ENCODE results near the gene GPC5. TPM values are rescaled to one million over a fixed set of nuclear protein-coding genes. Genes with fewer than 3 reads are reported as not detected.

GPC5 gene
- total RNA-seq, 1 experiment from 2014 or later = 0.50 TPM

- in situ Hi-C loops (cut with HindIII; ENCODE audit: low pct_unique_long_range_greater_than_20kb, low sequenced_read_pairs) = no loop called here
- no peak for DNase-seq (ENCODE audit: low read depth, low spot score)
Observed at GRCh38 chr13:92802776-92803175, 1404.4 kb downstream of the GPC5 start.

GRCh38 chr13:92804346-92804745, 1405.9 kb downstream of the GPC5 start:
- DNase-seq (ENCODE audit: low read depth, low spot score) = no peak

GRCh38 chr13:92804926-92805325, 1406.5 kb downstream of the GPC5 start:
- in situ Hi-C loops (cut with HindIII; ENCODE audit: low pct_unique_long_range_greater_than_20kb, low sequenced_read_pairs) = no loop called here
- no peak for DNase-seq (ENCODE audit: low read depth, low spot score)

More at GRCh38 chr13:92804346-92804745, 1405.9 kb downstream of the GPC5 start:
- in situ Hi-C loops (cut with HindIII; ENCODE audit: low pct_unique_long_range_greater_than_20kb, low sequenced_read_pairs) = no loop called here

GRCh38 chr13:92805766-92806165, 1407.3 kb downstream of the GPC5 start:
- in situ Hi-C loops (cut with HindIII; ENCODE audit: low pct_unique_long_range_greater_than_20kb, low sequenced_read_pairs) = no loop called here
- no peak for DNase-seq (ENCODE audit: low read depth, low spot score)

GRCh38 chr13:92806215-92806614, 1407.8 kb downstream of the GPC5 start:
- DNase-seq (ENCODE audit: low read depth, low spot score) = peak; percentile 20
- in situ Hi-C loops (cut with HindIII; ENCODE audit: low pct_unique_long_range_greater_than_20kb, low sequenced_read_pairs) = no loop called here

- in situ Hi-C loops (cut with HindIII; ENCODE audit: low pct_unique_long_range_greater_than_20kb, low sequenced_read_pairs) = no loop called here
- DNase-seq (ENCODE audit: low read depth, low spot score) = no peak
Observed at GRCh38 chr13:92807353-92807752, 1408.9 kb downstream of the GPC5 start.

- no peak for DNase-seq (ENCODE audit: low read depth, low spot score)
- in situ Hi-C loops (cut with HindIII; ENCODE audit: low pct_unique_long_range_greater_than_20kb, low sequenced_read_pairs) = no loop called here
Observed at GRCh38 chr13:92807966-92808365, 1409.5 kb downstream of the GPC5 start.

- in situ Hi-C loops (cut with HindIII; ENCODE audit: low pct_unique_long_range_greater_than_20kb, low sequenced_read_pairs) = no loop called here
- DNase-seq (ENCODE audit: low read depth, low spot score) = no peak
Observed at GRCh38 chr13:92821324-92821723, 1422.9 kb downstream of the GPC5 start.

- in situ Hi-C loops (cut with HindIII; ENCODE audit: low pct_unique_long_range_greater_than_20kb, low sequenced_read_pairs) = no loop called here
- DNase-seq (ENCODE audit: low read depth, low spot score) = no peak
Observed at GRCh38 chr13:92823059-92823458, 1424.6 kb downstream of the GPC5 start.

- DNase-seq (ENCODE audit: low read depth, low spot score) = no peak
- in situ Hi-C loops (cut with HindIII; ENCODE audit: low pct_unique_long_range_greater_than_20kb, low sequenced_read_pairs) = no loop called here
Observed at GRCh38 chr13:92825938-92826596, 1427.6 kb downstream of the GPC5 start.

GRCh38 chr13:92827503-92827902, 1429.1 kb downstream of the GPC5 start:
- no peak for DNase-seq (ENCODE audit: low read depth, low spot score)
- in situ Hi-C loops (cut with HindIII; ENCODE audit: low pct_unique_long_range_greater_than_20kb, low sequenced_read_pairs) = no loop called here

GRCh38 chr13:92829930-92830329, 1431.5 kb downstream of the GPC5 start:
- in situ Hi-C loops (cut with HindIII; ENCODE audit: low pct_unique_long_range_greater_than_20kb, low sequenced_read_pairs) = no loop called here
- DNase-seq (ENCODE audit: low read depth, low spot score) = no peak

- in situ Hi-C loops (cut with HindIII; ENCODE audit: low pct_unique_long_range_greater_than_20kb, low sequenced_read_pairs) = no loop called here
- no peak for DNase-seq (ENCODE audit: low read depth, low spot score)
Observed at GRCh38 chr13:92830821-92831220, 1432.4 kb downstream of the GPC5 start.

- in situ Hi-C loops (cut with HindIII; ENCODE audit: low pct_unique_long_range_greater_than_20kb, low sequenced_read_pairs) = no loop called here
- DNase-seq (ENCODE audit: low read depth, low spot score) = no peak
Observed at GRCh38 chr13:92833071-92833470, 1434.7 kb downstream of the GPC5 start.

- no peak for DNase-seq (ENCODE audit: low read depth, low spot score)
- in situ Hi-C loops (cut with HindIII; ENCODE audit: low pct_unique_long_range_greater_than_20kb, low sequenced_read_pairs) = no loop called here
Observed at GRCh38 chr13:92836171-92836570, 1437.8 kb downstream of the GPC5 start.

- in situ Hi-C loops (cut with HindIII; ENCODE audit: low pct_unique_long_range_greater_than_20kb, low sequenced_read_pairs) = no loop called here
- no peak for DNase-seq (ENCODE audit: low read depth, low spot score)
Observed at GRCh38 chr13:92838786-92839185, 1440.4 kb downstream of the GPC5 start.

GRCh38 chr13:92842145-92842544, 1443.7 kb downstream of the GPC5 start:
- DNase-seq (ENCODE audit: low read depth, low spot score) = no peak
- in situ Hi-C loops (cut with HindIII; ENCODE audit: low pct_unique_long_range_greater_than_20kb, low sequenced_read_pairs) = no loop called here

GRCh38 chr13:92843549-92843948, 1445.1 kb downstream of the GPC5 start:
- in situ Hi-C loops (cut with HindIII; ENCODE audit: low pct_unique_long_range_greater_than_20kb, low sequenced_read_pairs) = no loop called here
- DNase-seq (ENCODE audit: low read depth, low spot score) = no peak

- no peak for DNase-seq (ENCODE audit: low read depth, low spot score)
- in situ Hi-C loops (cut with HindIII; ENCODE audit: low pct_unique_long_range_greater_than_20kb, low sequenced_read_pairs) = no loop called here
Observed at GRCh38 chr13:92849381-92849780, 1451.0 kb downstream of the GPC5 start.

Data from SK-MEL-5 (cell line).